Ishikawa (cell line): ENCODE data around the gene PNPLA3.

Source experiments
- CEBPB ChIP-seq: IDR thresholded peaks from 2 replicates; pipeline ENCODE4 v1.6.1; 2012
- CREB1 ChIP-seq: IDR thresholded peaks from 2 replicates; pipeline ENCODE4 v1.6.1; 2012; ENCODE audit warnings: low read depth
- EGR1 ChIP-seq: IDR thresholded peaks from 2 replicates; pipeline ENCODE4 v1.6.1; 2012
- EP300 ChIP-seq: IDR thresholded peaks from 2 replicates; pipeline ENCODE4 v1.6.1; 2012; ENCODE audit warnings: borderline replicate concordance
- FOXM1 ChIP-seq: IDR thresholded peaks from 2 replicates; pipeline ENCODE4 v1.6.1; 2012; ENCODE audit warnings: low read depth, borderline replicate concordance
- MAX ChIP-seq: IDR thresholded peaks from 2 replicates; pipeline ENCODE4 v1.6.1; 2012
- NFIC ChIP-seq: IDR thresholded peaks from 2 replicates; pipeline ENCODE4 v1.6.1; 2012
- RAD21 ChIP-seq: IDR thresholded peaks from 2 replicates; pipeline ENCODE4 v1.6.1; 2012; ENCODE audit warnings: low read depth
- TAF1 ChIP-seq: IDR thresholded peaks from 2 replicates; pipeline ENCODE4 v1.6.1; 2012; ENCODE audit warnings: low read depth, mild to moderate bottlenecking
- TCF12 ChIP-seq: IDR thresholded peaks from 2 replicates; pipeline ENCODE4 v1.6.1; 2012; ENCODE audit warnings: low read depth
- TEAD4 ChIP-seq: IDR thresholded peaks from 2 replicates; pipeline ENCODE4 v1.6.1; 2012
- USF1 ChIP-seq: IDR thresholded peaks from 2 replicates; pipeline ENCODE4 v1.6.1; 2012
- YY1 ChIP-seq: IDR thresholded peaks from 2 replicates; pipeline ENCODE4 v1.6.1; 2012; ENCODE audit warnings: low read depth
- ZBTB7A ChIP-seq: IDR thresholded peaks from 2 replicates; pipeline ENCODE4 v1.6.1; 2012; ENCODE audit warnings: low read depth
- TF ChIP-seq, protein P1 (sequence below): IDR thresholded peaks from 2 replicates; pipeline ENCODE4 v1.6.1; 2012; ENCODE audit warnings: low read depth, mild to moderate bottlenecking

The PNPLA3 gene

GRCh38 chr22:43976861-43977795 lies 53.5 kb downstream of the PNPLA3 start:
- no peak for TF ChIP-seq NFIC
- TF ChIP-seq TAF1 = no peak
- no peak for TF ChIP-seq USF1
- no peak for TF ChIP-seq RAD21
- TF ChIP-seq EP300 = no peak
- no peak for TF ChIP-seq TEAD4
- no peak for TF ChIP-seq YY1
- TF ChIP-seq MAX = no peak
- TF ChIP-seq CREB1 = no peak

DNA sequence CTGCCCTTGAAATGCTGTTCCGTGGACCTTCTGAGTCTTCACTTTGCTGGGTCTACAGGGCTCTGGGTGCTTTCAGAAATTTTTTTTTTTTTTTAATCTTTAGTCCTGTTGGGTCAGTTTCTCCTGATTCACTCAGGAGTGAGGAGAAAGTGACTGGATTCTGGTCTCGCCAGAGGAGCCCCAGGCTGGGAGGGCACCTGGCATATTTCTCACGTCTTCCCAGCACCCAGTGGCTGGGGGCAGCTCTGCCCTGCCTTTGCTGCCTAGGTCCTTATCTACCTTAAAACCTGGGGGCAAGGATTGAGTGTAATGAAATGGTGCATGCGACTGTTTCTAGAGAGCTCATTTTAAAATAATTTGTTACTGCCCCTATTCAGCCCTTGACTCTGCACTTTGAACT lies 55.0 kb downstream of the PNPLA3 start:
- TF ChIP-seq, protein P1, sequence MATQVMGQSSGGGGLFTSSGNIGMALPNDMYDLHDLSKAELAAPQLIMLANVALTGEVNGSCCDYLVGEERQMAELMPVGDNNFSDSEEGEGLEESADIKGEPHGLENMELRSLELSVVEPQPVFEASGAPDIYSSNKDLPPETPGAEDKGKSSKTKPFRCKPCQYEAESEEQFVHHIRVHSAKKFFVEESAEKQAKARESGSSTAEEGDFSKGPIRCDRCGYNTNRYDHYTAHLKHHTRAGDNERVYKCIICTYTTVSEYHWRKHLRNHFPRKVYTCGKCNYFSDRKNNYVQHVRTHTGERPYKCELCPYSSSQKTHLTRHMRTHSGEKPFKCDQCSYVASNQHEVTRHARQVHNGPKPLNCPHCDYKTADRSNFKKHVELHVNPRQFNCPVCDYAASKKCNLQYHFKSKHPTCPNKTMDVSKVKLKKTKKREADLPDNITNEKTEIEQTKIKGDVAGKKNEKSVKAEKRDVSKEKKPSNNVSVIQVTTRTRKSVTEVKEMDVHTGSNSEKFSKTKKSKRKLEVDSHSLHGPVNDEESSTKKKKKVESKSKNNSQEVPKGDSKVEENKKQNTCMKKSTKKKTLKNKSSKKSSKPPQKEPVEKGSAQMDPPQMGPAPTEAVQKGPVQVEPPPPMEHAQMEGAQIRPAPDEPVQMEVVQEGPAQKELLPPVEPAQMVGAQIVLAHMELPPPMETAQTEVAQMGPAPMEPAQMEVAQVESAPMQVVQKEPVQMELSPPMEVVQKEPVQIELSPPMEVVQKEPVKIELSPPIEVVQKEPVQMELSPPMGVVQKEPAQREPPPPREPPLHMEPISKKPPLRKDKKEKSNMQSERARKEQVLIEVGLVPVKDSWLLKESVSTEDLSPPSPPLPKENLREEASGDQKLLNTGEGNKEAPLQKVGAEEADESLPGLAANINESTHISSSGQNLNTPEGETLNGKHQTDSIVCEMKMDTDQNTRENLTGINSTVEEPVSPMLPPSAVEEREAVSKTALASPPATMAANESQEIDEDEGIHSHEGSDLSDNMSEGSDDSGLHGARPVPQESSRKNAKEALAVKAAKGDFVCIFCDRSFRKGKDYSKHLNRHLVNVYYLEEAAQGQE = no peak
- TF ChIP-seq ZBTB7A = no peak
- no peak for TF ChIP-seq EGR1
- TF ChIP-seq YY1 = no peak
- TF ChIP-seq FOXM1 = no peak
- no peak for TF ChIP-seq TEAD4
- TF ChIP-seq MAX = no peak
- no peak for TF ChIP-seq RAD21
- TF ChIP-seq TAF1 = no peak
- no peak for TF ChIP-seq TCF12
- no peak for TF ChIP-seq NFIC
- no peak for TF ChIP-seq CREB1
- no peak for TF ChIP-seq CEBPB

GRCh38 chr22:43980579-43980978 lies 57.0 kb downstream of the PNPLA3 start:
- TF ChIP-seq ZBTB7A (no peak), MAX (no peak)

DNA sequence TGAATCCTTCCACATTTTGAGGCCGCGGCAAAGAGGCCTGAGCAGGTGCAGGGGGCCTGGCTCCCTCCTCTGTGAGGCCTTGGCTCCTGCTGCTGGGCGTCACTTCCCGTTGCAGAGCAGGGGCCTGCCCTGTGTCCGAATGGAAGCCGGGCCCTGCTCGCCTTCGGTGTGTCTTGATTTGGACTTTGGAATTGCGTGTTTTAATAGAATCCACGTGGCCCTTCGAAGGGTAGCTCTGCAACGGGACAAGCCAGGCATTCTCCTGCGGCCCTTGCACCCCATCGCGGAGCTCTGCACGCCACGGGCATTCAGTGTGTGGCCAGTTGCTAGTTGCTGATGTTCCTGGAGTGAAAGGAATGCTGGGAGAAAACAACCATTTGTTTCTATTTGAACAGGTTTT lies 57.4 kb downstream of the PNPLA3 start:
- TF ChIP-seq USF1 (no peak), TCF12 (no peak), CREB1 (no peak), YY1 (no peak), ZBTB7A (no peak)
- TF ChIP-seq, protein P1 = no peak

- no peak for TF ChIP-seq YY1
These were observed 60.2 kb downstream of the PNPLA3 start for GRCh38 chr22:43983808-43984207.

GRCh38 chr22:43985532-43985931 lies 61.9 kb downstream of the PNPLA3 start:
- TF ChIP-seq EP300 (no peak), USF1 (no peak), MAX (no peak), TEAD4 (no peak), NFIC (no peak), ZBTB7A (no peak), YY1 (no peak), FOXM1 (no peak), RAD21 (no peak), CREB1 (no peak), EGR1 (no peak), TCF12 (no peak)
- TF ChIP-seq, protein P1 = no peak
